GM12872 (cell line): ENCODE results near the gene ELAVL1.

ENCODE experiments used
- CTCF ChIP-seq: IDR thresholded peaks from 3 replicates; pipeline ENCODE4 v1.5.1; 2011; ENCODE audit warnings: low read depth, mild to moderate bottlenecking, low read length, moderate library complexity; ENCODE audit not compliant: insufficient read depth

ELAVL1 gene

GRCh38 chr19:7940841-7941240, 64.6 kb downstream of the ELAVL1 start:
- no peak for TF ChIP-seq CTCF

DNA sequence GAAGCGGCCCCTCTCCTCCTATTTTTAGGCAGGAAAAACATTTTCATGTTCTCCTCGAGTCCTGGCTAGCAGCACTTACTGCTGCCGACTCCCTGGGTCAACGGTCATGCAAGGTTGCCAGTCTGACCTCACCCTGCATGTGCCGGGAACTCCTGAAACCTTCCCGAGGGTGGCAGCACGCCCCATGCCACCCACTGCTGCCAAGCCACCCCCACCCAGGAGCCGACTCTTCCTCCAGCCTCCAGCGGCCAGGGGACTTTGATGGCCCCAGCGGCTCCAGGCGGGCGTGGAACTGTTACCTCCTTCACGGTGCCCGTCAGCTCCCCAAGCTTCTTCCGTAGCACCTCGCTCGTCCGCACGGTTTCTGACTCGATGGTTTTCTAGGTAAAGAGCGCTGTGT, 70.7 kb downstream of the ELAVL1 start:
- TF ChIP-seq CTCF = no peak

DNA sequence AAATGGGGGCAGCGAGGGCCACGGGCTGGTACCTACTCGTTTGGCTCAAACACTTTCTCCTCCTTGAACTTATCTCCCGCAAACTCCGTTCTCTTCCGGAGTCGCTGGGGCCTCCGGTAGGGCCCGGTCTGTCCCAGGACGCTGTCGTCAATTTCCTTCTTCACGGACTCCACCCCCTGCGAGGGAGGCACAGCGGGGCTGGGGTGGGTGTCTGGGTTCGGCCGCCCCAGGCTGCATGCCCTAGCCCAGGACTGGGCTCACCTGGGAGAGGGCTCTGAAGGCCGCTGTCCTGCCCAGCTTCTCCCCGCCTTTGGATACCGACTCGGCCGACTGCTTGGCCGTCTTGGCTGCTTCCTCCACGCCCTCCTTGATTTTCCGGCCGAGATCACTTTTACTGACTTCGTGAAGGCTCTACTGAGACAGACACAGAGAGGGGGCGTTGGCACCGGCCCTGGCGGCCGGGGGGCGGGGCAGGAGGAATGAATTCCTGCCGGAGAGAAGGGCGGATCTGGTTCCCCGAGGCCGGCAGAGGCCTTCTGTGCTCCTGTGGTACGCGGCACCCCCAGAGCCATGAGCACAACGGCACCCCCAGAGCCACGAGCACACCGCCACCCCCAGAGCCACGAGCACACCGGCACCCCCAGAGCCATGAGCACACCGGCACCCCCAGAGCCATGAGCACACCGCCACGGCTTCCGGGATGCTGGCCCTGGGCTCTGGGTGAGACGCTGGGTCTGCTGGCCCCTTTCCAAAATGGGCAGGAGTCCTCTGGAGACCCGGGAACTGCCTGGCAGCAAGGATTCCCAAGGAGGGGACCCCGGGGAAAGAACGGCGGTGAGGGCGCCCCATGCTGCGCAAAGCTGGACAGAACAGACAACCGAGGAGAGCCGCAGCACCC, 71.4 kb downstream of the ELAVL1 start:
- no peak for TF ChIP-seq CTCF

DNA sequence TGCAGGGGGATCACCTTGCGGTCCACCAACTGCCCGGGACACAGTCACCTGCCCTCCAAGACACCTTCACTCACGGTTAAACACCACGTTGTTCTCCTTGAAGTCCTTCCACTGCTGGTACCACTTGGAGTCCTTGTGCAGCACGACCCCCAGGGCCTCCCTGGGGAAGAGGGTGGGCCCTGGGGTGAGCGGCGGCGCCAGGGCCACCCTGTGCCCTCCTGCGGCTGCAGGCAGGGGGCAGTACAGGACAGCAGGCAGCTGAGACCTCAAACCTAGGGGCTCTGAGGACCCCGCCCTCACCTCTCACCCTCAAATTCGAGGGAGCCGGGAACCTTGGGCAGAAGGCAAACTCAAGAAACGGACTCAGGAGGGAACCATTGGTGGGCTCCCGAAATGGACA, 72.0 kb downstream of the ELAVL1 start:
- peak; percentile 27; the same call in 1 of the 3 replicates for TF ChIP-seq CTCF

- no peak for TF ChIP-seq CTCF
Measured at GRCh38 chr19:7932930-7933300, 72.5 kb downstream of the ELAVL1 start.

- no peak for TF ChIP-seq CTCF
Measured at GRCh38 chr19:7932276-7932929, 73.0 kb downstream of the ELAVL1 start.

DNA sequence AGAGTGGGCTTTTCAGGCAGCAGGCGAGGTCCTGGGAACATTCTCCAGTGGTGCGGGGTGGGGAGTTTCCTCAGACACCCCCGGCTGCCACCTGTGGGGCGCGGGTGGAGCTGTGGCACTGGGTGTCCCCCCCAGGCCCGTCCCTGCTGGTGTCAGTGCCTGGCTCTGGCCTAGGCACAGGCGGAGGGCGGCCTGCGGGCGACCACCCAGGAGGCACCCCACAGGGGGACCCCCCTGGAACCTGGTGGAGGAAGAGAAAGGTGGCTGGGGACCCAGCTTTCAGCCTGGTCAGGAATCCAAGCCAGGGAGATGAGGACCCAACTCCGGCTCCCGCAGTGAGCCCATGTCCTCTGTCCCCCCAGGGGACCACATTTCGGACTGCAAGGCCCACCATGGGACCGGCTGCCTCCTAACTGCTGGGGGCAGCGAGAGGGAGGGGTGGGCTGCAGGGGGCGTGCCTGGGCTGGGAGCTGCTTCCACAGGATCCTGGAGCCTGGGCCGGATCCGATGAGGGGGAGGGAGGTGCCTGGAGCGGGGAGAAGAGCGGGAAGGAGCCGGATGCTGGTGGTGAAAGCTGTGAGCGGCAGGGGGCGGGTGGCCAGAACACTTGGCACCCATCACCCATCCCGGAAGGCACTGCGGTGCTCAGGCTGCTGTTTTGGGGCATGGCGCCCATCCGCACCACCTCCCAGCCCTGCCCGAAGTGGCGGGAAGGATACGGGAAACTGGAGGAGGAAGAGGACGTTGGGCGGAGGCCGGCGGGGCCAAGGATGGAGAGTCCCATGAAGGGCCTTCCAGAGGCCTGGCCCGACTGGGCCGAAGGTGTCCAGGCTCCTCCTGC, 74.0 kb downstream of the ELAVL1 start:
- TF ChIP-seq CTCF = no peak
